HEK293 (cell line): Measurements from ENCODE around the gene CFAP43.
A peak's percentile ranks its signal among the peaks of the same experiment; 100 is the strongest.

ENCODE experiments used
- CTCF ChIA-PET: fragments of 350-600 bp; formaldehyde crosslinking; extraction: SDS; loops from one replicate; lab custom pipeline; 2021; ENCODE audit warnings: antibody characterized with exemption; lab: Yijun Ruan, JAX
- POLR2A ChIA-PET: fragments of 300-600 bp; formaldehyde crosslinking; extraction: SDS; loops from one replicate; lab custom pipeline; 2020; ENCODE audit warnings: antibody characterized with exemption, inconsistent platforms; lab: Yijun Ruan, JAX
- H3K27ac ChIP-seq: fragments of 200-500 bp; sonication (Bioruptor generic); 2 replicates; pipeline ENCODE4 v1.5.1; 2014; ENCODE audit warnings: low read depth, low read length, control low read depth, inconsistent platforms; ENCODE audit errors: extremely low read depth
- H3K36me3 ChIP-seq, 2 experiments: fragments of 200-500 bp in 1 of 2; sonication (Bioruptor generic) in 1 of 2; 1 replicate in 1 of 2; 2 replicates in 1 of 2; pipeline ENCODE4 v1.5.1; 2014 to 2017; ENCODE audit warnings: inconsistent platforms in 2 of 2, low read length in 2 of 2; ENCODE audit not compliant: control insufficient read depth in 2 of 2, insufficient read depth in 1 of 2
- H3K4me1 ChIP-seq: fragments of 200-500 bp; sonication (Bioruptor generic); 2 replicates; pipeline ENCODE4 v1.5.1; 2014; ENCODE audit warnings: mild to moderate bottlenecking, low read length, inconsistent platforms; ENCODE audit not compliant: control insufficient read depth, insufficient read depth
- H3K4me3 ChIP-seq: 2 replicates; pipeline ENCODE4 v1.5.1; 2011; ENCODE audit warnings: low read depth, mild to moderate bottlenecking, control low read depth, low read length, moderate library complexity
- H3K9me3 ChIP-seq: fragments of 200-500 bp; sonication (Bioruptor generic); 2 replicates; pipeline ENCODE4 v1.5.1; 2014; ENCODE audit warnings: low read depth, low read length, inconsistent platforms; ENCODE audit not compliant: control insufficient read depth, insufficient read depth
- GLI4 ChIP-seq: fragments of 450-650 bp; formaldehyde crosslinking; IDR thresholded peaks from 2 replicates; pipeline ENCODE4 v1.5.1; 2016; ENCODE audit warnings: missing biosample characterization, missing genetic modification characterization
- GLIS2 ChIP-seq: fragments of 450-650 bp; formaldehyde crosslinking; IDR thresholded peaks from 2 replicates; pipeline ENCODE4 v1.5.1; 2016; ENCODE audit warnings: missing biosample characterization, missing genetic modification characterization
- ZBTB8A ChIP-seq: fragments of 450-650 bp; formaldehyde crosslinking; IDR thresholded peaks from 2 replicates; pipeline ENCODE4 v1.5.1; 2016; ENCODE audit warnings: missing biosample characterization, missing genetic modification characterization
- ZNF132 ChIP-seq: fragments of 450-650 bp; formaldehyde crosslinking; IDR thresholded peaks from 2 replicates; pipeline ENCODE4 v1.5.1; 2017; ENCODE audit warnings: missing biosample characterization, missing genetic modification characterization, borderline replicate concordance
- ZNF138 ChIP-seq: fragments of 450-650 bp; formaldehyde crosslinking; IDR thresholded peaks from 2 replicates; pipeline ENCODE4 v1.5.1; 2016; ENCODE audit warnings: missing biosample characterization, missing genetic modification characterization, borderline replicate concordance
- ZNF16 ChIP-seq: fragments of 450-650 bp; formaldehyde crosslinking; IDR thresholded peaks from 2 replicates; pipeline ENCODE4 v1.5.1; 2016; ENCODE audit warnings: low read depth, missing biosample characterization, missing genetic modification characterization
- ZNF174 ChIP-seq: fragments of 450-650 bp; formaldehyde crosslinking; IDR thresholded peaks from 2 replicates; pipeline ENCODE4 v1.5.0; 2017; ENCODE audit warnings: missing biosample characterization, mild to moderate bottlenecking, missing genetic modification characterization
- ZNF184 ChIP-seq: fragments of 450-650 bp; IDR thresholded peaks from 2 replicates; pipeline ENCODE4 v1.5.1; 2018; ENCODE audit warnings: missing biosample characterization, mild to moderate bottlenecking, missing genetic modification characterization
- ZNF202 ChIP-seq: fragments of 450-650 bp; formaldehyde crosslinking; IDR thresholded peaks from 2 replicates; pipeline ENCODE4 v1.5.1; 2016; ENCODE audit warnings: missing biosample characterization, missing genetic modification characterization, borderline replicate concordance
- ZNF292 ChIP-seq: fragments of 450-650 bp; formaldehyde crosslinking; IDR thresholded peaks from 2 replicates; pipeline ENCODE4 v1.5.1; 2016; ENCODE audit warnings: low read depth, missing biosample characterization, missing genetic modification characterization, borderline replicate concordance
- ZNF354C ChIP-seq: fragments of 450-650 bp; formaldehyde crosslinking; IDR thresholded peaks from 2 replicates; pipeline ENCODE4 v1.5.1; 2016; ENCODE audit warnings: missing biosample characterization, missing genetic modification characterization, low read depth, borderline replicate concordance
- ZNF426 ChIP-seq: fragments of 450-650 bp; formaldehyde crosslinking; IDR thresholded peaks from 2 replicates; pipeline ENCODE4 v1.5.1; 2017; ENCODE audit warnings: missing biosample characterization, missing genetic modification characterization, mild to moderate bottlenecking, inconsistent platforms, moderate library complexity
- ZNF677 ChIP-seq: fragments of 450-650 bp; IDR thresholded peaks from 2 replicates; pipeline ENCODE4 v1.5.0; 2018; ENCODE audit warnings: missing biosample characterization, mild to moderate bottlenecking, missing genetic modification characterization, moderate library complexity
- ZNF76 ChIP-seq: fragments of 450-650 bp; formaldehyde crosslinking; IDR thresholded peaks from 2 replicates; pipeline ENCODE4; 2016; ENCODE audit warnings: low read depth, missing biosample characterization, missing genetic modification characterization, borderline replicate concordance
- ZNF785 ChIP-seq: fragments of 450-650 bp; formaldehyde crosslinking; IDR thresholded peaks from 2 replicates; pipeline ENCODE4 v1.5.1; 2016; ENCODE audit warnings: missing biosample characterization, missing genetic modification characterization
- ZNF792 ChIP-seq: fragments of 450-650 bp; formaldehyde crosslinking; IDR thresholded peaks from 2 replicates; pipeline ENCODE4 v1.5.1; 2016; ENCODE audit warnings: missing biosample characterization, missing genetic modification characterization
- ZXDB ChIP-seq: fragments of 450-650 bp; formaldehyde crosslinking; IDR thresholded peaks from 2 replicates; pipeline ENCODE4 v1.5.1; 2016; ENCODE audit warnings: missing biosample characterization, missing genetic modification characterization
- TF ChIP-seq, protein P1 (sequence below): fragments of 450-650 bp; IDR thresholded peaks from 2 replicates; pipeline ENCODE4 v1.5.1; 2018; ENCODE audit warnings: missing biosample characterization, mild to moderate bottlenecking, missing genetic modification characterization
- TF ChIP-seq, protein P2 (sequence below): fragments of 450-650 bp; formaldehyde crosslinking; IDR thresholded peaks from 2 replicates; pipeline ENCODE4 v1.5.1; 2016; ENCODE audit warnings: missing biosample characterization, missing genetic modification characterization, low read depth
- TF ChIP-seq, protein P3 (sequence below): fragments of 450-650 bp; formaldehyde crosslinking; conservative IDR thresholded peaks from 2 replicates; pipeline ENCODE4 v1.5.1; 2016; ENCODE audit warnings: low read depth, missing biosample characterization, missing genetic modification characterization
- TF ChIP-seq, protein P4 (sequence below): fragments of 450-650 bp; formaldehyde crosslinking; IDR thresholded peaks from 2 replicates; pipeline ENCODE4 v1.5.1; 2016; ENCODE audit warnings: missing biosample characterization, missing genetic modification characterization

The CFAP43 gene

DNA sequence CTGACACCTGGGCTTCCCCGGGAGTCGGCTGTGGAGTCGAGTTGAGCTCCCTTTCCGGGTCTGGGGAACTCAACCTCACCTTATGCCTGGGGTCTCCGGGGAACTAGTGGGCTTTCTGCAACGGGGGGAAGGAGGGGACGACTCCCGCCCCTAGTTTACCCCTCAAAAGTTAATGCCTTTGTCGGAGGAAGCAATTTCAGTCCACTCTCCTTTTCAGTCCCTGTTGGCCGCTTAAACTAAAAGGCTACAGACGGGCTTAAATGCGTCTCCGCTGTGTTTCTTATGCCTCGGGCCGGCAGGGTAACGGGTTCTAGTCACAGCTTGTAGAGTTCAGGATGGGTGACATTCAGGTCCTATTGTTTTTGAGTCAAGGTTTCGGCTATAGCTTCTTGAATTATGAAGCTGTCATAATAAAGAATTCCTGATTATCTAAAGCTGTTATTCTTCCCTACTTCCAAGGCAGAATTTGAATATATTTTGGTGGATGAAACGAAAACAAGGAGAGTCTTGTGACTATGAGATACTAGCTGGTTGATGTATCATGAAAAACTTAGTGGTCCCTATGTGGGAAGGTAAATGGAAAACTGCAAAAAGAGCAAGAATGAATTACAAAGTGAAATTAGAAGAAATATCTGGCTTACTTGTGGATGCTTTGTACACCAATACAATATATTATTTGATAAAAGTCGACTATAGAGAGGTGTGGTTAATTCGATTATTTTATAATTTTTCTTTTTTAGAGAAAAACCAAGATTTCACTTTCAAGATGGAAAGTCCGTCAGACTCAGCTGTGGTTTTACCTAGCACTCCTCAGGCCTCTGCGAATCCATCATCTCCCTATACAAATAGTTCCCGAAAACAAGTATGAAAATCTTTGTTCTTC, 109.7 kb downstream of the CFAP43 start:
- POLR2A ChIA-PET: interaction anchor here (0.5 to 2.2 kb wide), 13 partner anchors 11 to 1413 kb away, joined by 3 to 8 read pairs (median 4); partner anchors contain the start of genes CFAP43 and GSTO1
- TF ChIP-seq ZNF677 (tag by site-specific recombination) (no peak), ZNF792 (tag by site-specific recombination) (no peak), ZNF174 (tag by site-specific recombination) (no peak), ZNF354C (tag by site-specific recombination) (no peak), ZNF16 (no peak), ZNF138 (tag by site-specific recombination) (no peak), ZNF184 (tag by site-specific recombination) (0 out of 2 replicates have a peak, but pooled peaks have one; percentile 31), ZNF785 (tag by site-specific recombination) (no peak), GLI4 (tag by site-specific recombination) (no peak), ZXDB (tag by site-specific recombination) (peak; percentile 5; the same call in 1 of the 2 replicates), ZNF76 (tag by site-specific recombination) (0 out of 2 replicates have a peak, but pooled peaks have one; percentile 8), ZNF202 (no peak), ZNF132 (tag by site-specific recombination) (peak; percentile 28; the same call in 1 of the 2 replicates), ZNF292 (tag by site-specific recombination) (no peak), GLIS2 (tag by site-specific recombination) (peak; percentile 27; the same call in 1 of the 2 replicates), ZBTB8A (no peak), ZNF426 (no peak)
- TF ChIP-seq, protein P1, sequence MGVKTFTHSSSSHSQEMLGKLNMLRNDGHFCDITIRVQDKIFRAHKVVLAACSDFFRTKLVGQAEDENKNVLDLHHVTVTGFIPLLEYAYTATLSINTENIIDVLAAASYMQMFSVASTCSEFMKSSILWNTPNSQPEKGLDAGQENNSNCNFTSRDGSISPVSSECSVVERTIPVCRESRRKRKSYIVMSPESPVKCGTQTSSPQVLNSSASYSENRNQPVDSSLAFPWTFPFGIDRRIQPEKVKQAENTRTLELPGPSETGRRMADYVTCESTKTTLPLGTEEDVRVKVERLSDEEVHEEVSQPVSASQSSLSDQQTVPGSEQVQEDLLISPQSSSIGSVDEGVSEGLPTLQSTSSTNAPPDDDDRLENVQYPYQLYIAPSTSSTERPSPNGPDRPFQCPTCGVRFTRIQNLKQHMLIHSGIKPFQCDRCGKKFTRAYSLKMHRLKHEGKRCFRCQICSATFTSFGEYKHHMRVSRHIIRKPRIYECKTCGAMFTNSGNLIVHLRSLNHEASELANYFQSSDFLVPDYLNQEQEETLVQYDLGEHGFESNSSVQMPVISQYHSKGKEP: no peak
- TF ChIP-seq, protein P2, sequence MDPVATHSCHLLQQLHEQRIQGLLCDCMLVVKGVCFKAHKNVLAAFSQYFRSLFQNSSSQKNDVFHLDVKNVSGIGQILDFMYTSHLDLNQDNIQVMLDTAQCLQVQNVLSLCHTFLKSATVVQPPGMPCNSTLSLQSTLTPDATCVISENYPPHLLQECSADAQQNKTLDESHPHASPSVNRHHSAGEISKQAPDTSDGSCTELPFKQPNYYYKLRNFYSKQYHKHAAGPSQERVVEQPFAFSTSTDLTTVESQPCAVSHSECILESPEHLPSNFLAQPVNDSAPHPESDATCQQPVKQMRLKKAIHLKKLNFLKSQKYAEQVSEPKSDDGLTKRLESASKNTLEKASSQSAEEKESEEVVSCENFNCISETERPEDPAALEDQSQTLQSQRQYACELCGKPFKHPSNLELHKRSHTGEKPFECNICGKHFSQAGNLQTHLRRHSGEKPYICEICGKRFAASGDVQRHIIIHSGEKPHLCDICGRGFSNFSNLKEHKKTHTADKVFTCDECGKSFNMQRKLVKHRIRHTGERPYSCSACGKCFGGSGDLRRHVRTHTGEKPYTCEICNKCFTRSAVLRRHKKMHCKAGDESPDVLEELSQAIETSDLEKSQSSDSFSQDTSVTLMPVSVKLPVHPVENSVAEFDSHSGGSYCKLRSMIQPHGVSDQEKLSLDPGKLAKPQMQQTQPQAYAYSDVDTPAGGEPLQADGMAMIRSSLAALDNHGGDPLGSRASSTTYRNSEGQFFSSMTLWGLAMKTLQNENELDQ (tag by site-specific recombination): no peak
- TF ChIP-seq, protein P3, sequence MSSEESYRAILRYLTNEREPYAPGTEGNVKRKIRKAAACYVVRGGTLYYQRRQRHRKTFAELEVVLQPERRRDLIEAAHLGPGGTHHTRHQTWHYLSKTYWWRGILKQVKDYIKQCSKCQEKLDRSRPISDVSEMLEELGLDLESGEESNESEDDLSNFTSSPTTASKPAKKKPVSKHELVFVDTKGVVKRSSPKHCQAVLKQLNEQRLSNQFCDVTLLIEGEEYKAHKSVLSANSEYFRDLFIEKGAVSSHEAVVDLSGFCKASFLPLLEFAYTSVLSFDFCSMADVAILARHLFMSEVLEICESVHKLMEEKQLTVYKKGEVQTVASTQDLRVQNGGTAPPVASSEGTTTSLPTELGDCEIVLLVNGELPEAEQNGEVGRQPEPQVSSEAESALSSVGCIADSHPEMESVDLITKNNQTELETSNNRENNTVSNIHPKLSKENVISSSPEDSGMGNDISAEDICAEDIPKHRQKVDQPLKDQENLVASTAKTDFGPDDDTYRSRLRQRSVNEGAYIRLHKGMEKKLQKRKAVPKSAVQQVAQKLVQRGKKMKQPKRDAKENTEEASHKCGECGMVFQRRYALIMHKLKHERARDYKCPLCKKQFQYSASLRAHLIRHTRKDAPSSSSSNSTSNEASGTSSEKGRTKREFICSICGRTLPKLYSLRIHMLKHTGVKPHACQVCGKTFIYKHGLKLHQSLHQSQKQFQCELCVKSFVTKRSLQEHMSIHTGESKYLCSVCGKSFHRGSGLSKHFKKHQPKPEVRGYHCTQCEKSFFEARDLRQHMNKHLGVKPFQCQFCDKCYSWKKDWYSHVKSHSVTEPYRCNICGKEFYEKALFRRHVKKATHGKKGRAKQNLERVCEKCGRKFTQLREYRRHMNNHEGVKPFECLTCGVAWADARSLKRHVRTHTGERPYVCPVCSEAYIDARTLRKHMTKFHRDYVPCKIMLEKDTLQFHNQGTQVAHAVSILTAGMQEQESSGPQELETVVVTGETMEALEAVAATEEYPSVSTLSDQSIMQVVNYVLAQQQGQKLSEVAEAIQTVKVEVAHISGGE (tag by site-specific recombination): peak; percentile 60
- TF ChIP-seq, protein P4, sequence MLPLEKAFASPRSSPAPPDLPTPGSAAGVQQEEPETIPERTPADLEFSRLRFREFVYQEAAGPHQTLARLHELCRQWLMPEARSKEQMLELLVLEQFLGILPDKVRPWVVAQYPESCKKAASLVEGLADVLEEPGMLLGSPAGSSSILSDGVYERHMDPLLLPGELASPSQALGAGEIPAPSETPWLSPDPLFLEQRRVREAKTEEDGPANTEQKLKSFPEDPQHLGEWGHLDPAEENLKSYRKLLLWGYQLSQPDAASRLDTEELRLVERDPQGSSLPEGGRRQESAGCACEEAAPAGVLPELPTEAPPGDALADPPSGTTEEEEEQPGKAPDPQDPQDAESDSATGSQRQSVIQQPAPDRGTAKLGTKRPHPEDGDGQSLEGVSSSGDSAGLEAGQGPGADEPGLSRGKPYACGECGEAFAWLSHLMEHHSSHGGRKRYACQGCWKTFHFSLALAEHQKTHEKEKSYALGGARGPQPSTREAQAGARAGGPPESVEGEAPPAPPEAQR (tag by site-specific recombination): no peak

More for the DNA sequence above, 109.7 kb downstream of the CFAP43 start:
- Histone ChIP-seq H3K9me3 (no peaks in the 10 kb centered on the region), H3K27ac (peak overlapping the region; percentile 80), H3K36me3 (peaks cover 5 to 8% of the 10 kb centered on the region in 2 experiments; a peak in 2 of 3 replicates), H3K4me3 (peak overlapping the region; percentile 73), H3K4me1 (peaks cover 4% of the 10 kb centered on the region)
- CTCF ChIA-PET: interaction anchor here (0.6 to 4.1 kb wide), 16 partner anchors 9 to 913 kb away, joined by 3 to 21 read pairs (median 3); no protein-coding TSS in a partner anchor
